OCI-LY1 (cell line): ENCODE measurements around the gene LAMA5.

Experiments
- H2AFZ ChIP-seq: fragments of 200-600 bp; sonication (generic), shearing (Covaris generic); 2 replicates; pipeline ENCODE4 v1.6.0; 2014; ENCODE audit warnings: antibody characterized with exemption, mild to moderate bottlenecking, low read length
- H3F3A ChIP-seq: fragments of 200-600 bp; sonication (generic), shearing (Covaris generic); 2 replicates; pipeline ENCODE4 v1.6.0; 2014; ENCODE audit warnings: mild to moderate bottlenecking, antibody characterized with exemption, low read length, moderate library complexity; ENCODE audit not compliant: insufficient read depth
- H3K27ac ChIP-seq: fragments of 200-600 bp; sonication (generic); 2 replicates; pipeline ENCODE4 v1.5.1; 2014; ENCODE audit warnings: low read length, mixed run types, mild to moderate bottlenecking, low read depth; ENCODE audit not compliant: poor library complexity, severe bottlenecking
- H3K27me3 ChIP-seq: fragments of 200-600 bp; sonication (generic); 2 replicates; pipeline ENCODE4 v1.6.0; 2014; ENCODE audit warnings: antibody characterized with exemption, mild to moderate bottlenecking, low read length, moderate library complexity; ENCODE audit not compliant: insufficient read depth
- H3K36me3 ChIP-seq: fragments of 200-600 bp; sonication (generic); 2 replicates; pipeline ENCODE4 v1.6.1; 2014; ENCODE audit warnings: mild to moderate bottlenecking, antibody characterized with exemption, low read length, moderate library complexity, mixed read lengths; ENCODE audit not compliant: insufficient read depth
- H3K4me1 ChIP-seq: fragments of 200-600 bp; sonication (generic); 2 replicates; pipeline ENCODE4 v1.5.1; 2014; ENCODE audit warnings: mild to moderate bottlenecking, low read length, moderate library complexity; ENCODE audit not compliant: insufficient read depth, severe bottlenecking
- H3K4me2 ChIP-seq: fragments of 200-600 bp; sonication (generic), shearing (Covaris generic); 2 replicates; pipeline ENCODE4 v1.6.1; 2014; ENCODE audit warnings: low read length
- H3K4me3 ChIP-seq: fragments of 200-600 bp; sonication (generic); 2 replicates; pipeline ENCODE4 v1.5.1; 2014; ENCODE audit warnings: low read length, low read depth, mild to moderate bottlenecking, mixed read lengths; ENCODE audit not compliant: poor library complexity, severe bottlenecking
- H3K79me2 ChIP-seq: fragments of 200-600 bp; shearing (Covaris generic); 2 replicates; pipeline ENCODE4 v1.6.1; 2016; ENCODE audit warnings: mixed run types, low read length, mixed read lengths; ENCODE audit not compliant: insufficient read depth
- H3K9ac ChIP-seq: fragments of 200-600 bp; sonication (generic), shearing (Covaris generic); 2 replicates; pipeline ENCODE4 v1.6.1; 2014; ENCODE audit warnings: mild to moderate bottlenecking, low read length, mixed read lengths
- H3K9me2 ChIP-seq: fragments of 200-600 bp; sonication (generic), shearing (Covaris generic); 2 replicates; pipeline ENCODE4 v1.6.1; 2014; ENCODE audit warnings: low read depth, mild to moderate bottlenecking, low read length, mixed read lengths
- H3K9me3 ChIP-seq: fragments of 200-600 bp; shearing (Covaris generic); 2 replicates; pipeline ENCODE4 v1.6.1; 2014; ENCODE audit warnings: low read length, mixed read lengths
- H4K20me1 ChIP-seq: fragments of 200-600 bp; sonication (generic), shearing (Covaris generic); 2 replicates; pipeline ENCODE4 v1.6.0; 2016; ENCODE audit warnings: mild to moderate bottlenecking, low read length; ENCODE audit not compliant: insufficient read depth
- EZH2 ChIP-seq: fragments of 200-600 bp; sonication (generic), shearing (Covaris generic); IDR thresholded peaks from 2 replicates; pipeline ENCODE4 v1.8.0; 2017; ENCODE audit warnings: borderline replicate concordance, mixed run types, mild to moderate bottlenecking, antibody characterized with exemption, low read length, moderate library complexity, mixed read lengths
- TF ChIP-seq, protein P1 (sequence below): fragments of 200-600 bp; sonication (generic), shearing (Covaris generic); IDR thresholded peaks from 2 replicates; pipeline ENCODE4 v1.5.1; 2017; ENCODE audit warnings: mild to moderate bottlenecking, antibody characterized with exemption, low read length, moderate library complexity, mixed read lengths

LAMA5 gene

DNA sequence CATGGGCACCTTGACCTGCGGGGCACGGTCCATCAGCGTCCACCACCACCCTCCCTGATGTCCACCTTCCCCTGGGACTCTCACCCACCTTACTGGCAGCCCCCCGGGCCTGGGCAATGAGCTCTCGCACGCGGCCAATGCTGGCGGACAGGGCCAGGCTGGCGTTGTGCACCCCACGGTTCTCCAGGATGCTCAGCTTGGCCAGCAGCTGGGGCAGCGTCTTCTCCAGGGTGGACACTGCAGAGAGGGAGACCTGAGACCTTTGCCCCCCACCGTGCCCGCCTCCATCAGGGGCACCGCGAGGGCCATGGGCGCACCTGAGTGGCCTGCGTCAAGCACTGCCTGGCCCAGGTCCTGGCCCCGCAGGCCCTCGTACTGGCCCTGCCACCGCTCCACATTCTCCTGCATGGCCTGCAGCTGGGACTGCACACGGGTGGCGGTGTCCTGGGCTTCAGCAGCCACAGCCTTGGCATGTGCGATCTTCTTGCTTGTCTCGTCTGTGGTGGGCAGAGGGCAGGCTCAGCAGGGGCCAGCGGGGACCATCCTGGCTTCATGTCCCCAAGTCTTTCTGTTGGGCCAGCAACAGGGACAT is 52.3 kb downstream of the LAMA5 start:
- TF ChIP-seq EZH2: no peak
- TF ChIP-seq, protein P1, sequence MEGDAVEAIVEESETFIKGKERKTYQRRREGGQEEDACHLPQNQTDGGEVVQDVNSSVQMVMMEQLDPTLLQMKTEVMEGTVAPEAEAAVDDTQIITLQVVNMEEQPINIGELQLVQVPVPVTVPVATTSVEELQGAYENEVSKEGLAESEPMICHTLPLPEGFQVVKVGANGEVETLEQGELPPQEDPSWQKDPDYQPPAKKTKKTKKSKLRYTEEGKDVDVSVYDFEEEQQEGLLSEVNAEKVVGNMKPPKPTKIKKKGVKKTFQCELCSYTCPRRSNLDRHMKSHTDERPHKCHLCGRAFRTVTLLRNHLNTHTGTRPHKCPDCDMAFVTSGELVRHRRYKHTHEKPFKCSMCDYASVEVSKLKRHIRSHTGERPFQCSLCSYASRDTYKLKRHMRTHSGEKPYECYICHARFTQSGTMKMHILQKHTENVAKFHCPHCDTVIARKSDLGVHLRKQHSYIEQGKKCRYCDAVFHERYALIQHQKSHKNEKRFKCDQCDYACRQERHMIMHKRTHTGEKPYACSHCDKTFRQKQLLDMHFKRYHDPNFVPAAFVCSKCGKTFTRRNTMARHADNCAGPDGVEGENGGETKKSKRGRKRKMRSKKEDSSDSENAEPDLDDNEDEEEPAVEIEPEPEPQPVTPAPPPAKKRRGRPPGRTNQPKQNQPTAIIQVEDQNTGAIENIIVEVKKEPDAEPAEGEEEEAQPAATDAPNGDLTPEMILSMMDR: no peak
- no peaks in the 10 kb centered on the region for H3F3A ChIP-seq
- H3K4me3 ChIP-seq: no peak overlapping the region
- H4K20me1 ChIP-seq: no peaks in the 10 kb centered on the region
- H2AFZ ChIP-seq: no peak overlapping the region
- H3K27ac ChIP-seq: no peak overlapping the region
- H3K9ac ChIP-seq: no peak overlapping the region
- H3K4me1 ChIP-seq: no peaks in the 10 kb centered on the region
- H3K9me3 ChIP-seq: no peaks in the 10 kb centered on the region
- no peaks in the 10 kb centered on the region for H3K27me3 ChIP-seq
- no peaks in the 10 kb centered on the region for H3K79me2 ChIP-seq
- no peaks in the 10 kb centered on the region for H3K9me2 ChIP-seq
- no peak overlapping the region for H3K4me2 ChIP-seq
- no peaks in the 10 kb centered on the region; the same call in 1 of the 2 replicates for H3K36me3 ChIP-seq

DNA sequence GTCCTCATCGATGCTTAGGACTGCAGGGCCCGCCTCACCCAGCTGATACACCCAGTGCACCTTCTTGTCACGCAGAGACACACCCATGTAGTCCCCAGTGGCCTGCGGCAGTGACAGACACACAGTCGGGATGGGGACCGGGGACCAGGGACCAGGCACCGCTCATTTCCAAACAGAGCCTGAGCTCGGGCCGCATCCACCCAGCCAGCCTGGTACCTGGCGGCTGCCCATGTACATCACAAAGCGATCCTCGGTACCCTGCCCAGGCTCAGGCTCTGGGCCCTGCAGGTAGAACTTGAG is 52.8 kb downstream of the LAMA5 start:
- Histone ChIP-seq H3K4me1 (no peaks in the 10 kb centered on the region), H3K36me3 (peaks cover under 1% of the 10 kb centered on the region; the same call in 1 of the 2 replicates), H4K20me1 (no peaks in the 10 kb centered on the region), H3F3A (no peaks in the 10 kb centered on the region), H3K27ac (no peak overlapping the region), H3K9ac (no peak overlapping the region), H2AFZ (no peak overlapping the region), H3K79me2 (no peaks in the 10 kb centered on the region), H3K4me2 (no peak overlapping the region), H3K9me2 (no peaks in the 10 kb centered on the region), H3K4me3 (no peak overlapping the region), H3K9me3 (no peaks in the 10 kb centered on the region), H3K27me3 (no peaks in the 10 kb centered on the region)
- TF ChIP-seq EZH2: no peak
- TF ChIP-seq, protein P1: no peak

DNA sequence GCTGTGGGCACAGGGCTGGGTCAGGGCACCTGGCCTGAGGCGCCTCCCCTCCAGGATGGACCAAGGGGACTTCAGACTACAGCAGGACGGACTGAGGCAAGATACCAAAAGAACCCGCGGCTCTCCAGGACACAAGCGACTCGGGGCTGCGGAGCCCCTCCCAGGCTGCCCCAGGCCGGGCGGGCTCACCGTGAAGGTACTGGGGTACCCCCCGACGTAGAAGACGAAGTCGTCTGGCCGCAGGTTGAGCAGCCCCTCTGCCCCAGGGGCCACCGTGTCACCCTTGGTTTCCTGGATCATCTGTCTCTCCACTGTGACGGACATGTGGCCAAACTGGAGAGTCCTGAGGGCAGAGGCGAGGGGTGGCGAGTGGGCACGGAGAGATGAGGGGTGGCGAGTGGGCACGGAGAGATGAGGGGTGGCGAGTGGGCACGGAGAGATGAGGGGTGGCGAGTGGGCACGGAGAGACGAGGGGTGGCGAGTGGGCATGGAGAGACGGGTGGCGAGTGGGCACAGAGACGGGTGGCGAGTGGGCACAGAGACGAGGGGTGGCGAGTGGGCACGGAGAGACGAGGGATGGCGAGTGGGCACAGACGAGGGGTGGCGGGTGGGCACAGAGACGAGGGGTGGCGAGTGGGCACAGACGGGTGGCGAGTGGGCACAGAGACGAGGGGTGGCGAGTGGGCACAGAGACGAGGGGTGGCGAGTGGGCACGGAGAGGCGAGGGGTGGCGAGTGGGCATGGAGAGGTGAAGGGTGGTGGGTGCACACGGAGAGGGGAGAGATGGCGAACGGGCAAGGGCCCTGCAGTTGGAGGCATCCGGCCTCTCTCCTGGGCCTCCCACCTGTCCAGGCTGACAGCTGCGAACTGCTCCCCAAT is 53.4 kb downstream of the LAMA5 start:
- H3K27ac ChIP-seq: no peak overlapping the region
- no peak overlapping the region for H3K4me3 ChIP-seq
- H4K20me1 ChIP-seq: no peaks in the 10 kb centered on the region
- no peak overlapping the region for H3K9ac ChIP-seq
- H3K4me1 ChIP-seq: no peaks in the 10 kb centered on the region
- H2AFZ ChIP-seq: no peak overlapping the region
- no peaks in the 10 kb centered on the region for H3K79me2 ChIP-seq
- H3K27me3 ChIP-seq: no peaks in the 10 kb centered on the region
- H3K9me3 ChIP-seq: no peaks in the 10 kb centered on the region
- H3K36me3 ChIP-seq: peaks cover 6% of the 10 kb centered on the region
- H3F3A ChIP-seq: no peaks in the 10 kb centered on the region; the same call in 1 of the 2 replicates
- no peak overlapping the region for H3K4me2 ChIP-seq
- no peaks in the 10 kb centered on the region for H3K9me2 ChIP-seq
- TF ChIP-seq EZH2: no peak
- TF ChIP-seq, protein P1: no peak
